ENCODE data around the gene WDFY4.
"Not testable (repeated sequence)": the region's sequence is repeated elsewhere in the genome, so short reads cannot be mapped to it uniquely, and the experiment has no call there.

The WDFY4 gene

GRCh38 chr10:48684792-48685623 is at the start of gene WDFY4:
Gene WDFY4, plus strand, starts transcription at chr10:48684873. Its CDS starts 24,860 bp downstream, at chr10:48709733.
- DNase-seq (ENCODE audit: low read depth in 1 of 2, low spot score in 1 of 2), result no peak

- no peak for DNase-seq (ENCODE audit: low read depth in 1 of 2, low spot score in 1 of 2)
These were observed 49.6 kb upstream of the WDFY4 start for GRCh38 chr10:48634984-48635557.

DNA sequence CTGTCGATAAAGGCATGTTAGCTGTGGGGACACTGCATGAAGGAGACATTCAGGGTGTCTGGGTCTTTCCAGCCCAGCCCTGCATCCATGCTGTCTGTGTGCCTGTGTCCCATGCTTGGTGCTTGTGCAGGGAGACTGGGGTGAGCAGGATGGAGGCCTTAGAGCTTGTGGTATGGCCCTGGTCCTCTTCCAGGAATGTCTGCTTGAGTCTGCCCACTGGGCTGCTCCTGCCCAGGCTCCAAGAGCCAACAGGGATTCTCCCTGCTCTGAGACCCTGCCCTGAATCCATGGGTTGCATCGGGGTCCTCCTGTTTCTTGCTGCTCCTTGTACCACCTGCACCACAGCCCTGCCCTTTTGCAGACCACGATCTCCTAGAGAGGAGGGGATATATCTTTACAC is 48.4 kb upstream of the WDFY4 start:
- DNase-seq (ENCODE audit: low read depth in 1 of 2, low spot score in 1 of 2), result no peak

GRCh38 chr10:48636901-48637300 is 47.8 kb upstream of the WDFY4 start:
- DNase-seq (ENCODE audit: low read depth in 1 of 2, low spot score in 1 of 2), result no peak

DNA sequence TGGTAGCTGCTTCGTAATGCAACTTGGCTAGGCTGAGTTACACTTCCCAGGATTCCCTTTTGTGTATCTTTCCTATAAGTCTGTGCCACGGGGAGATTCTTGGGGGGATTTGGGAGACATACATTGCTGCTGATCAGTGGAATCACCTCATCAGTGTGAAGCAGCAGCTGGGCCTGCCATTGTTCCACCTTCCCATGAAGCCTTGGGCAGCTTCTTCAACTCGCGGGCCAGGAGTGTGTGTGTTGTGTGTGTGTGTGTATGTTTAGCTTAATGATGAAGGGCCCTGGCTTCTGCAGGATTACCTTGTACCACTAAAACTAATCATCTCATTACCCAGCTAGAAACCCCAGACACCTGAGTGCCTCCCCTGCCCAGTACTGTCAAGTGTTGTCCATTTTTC is 46.5 kb upstream of the WDFY4 start:
- no peak for DNase-seq (ENCODE audit: low read depth in 1 of 2, low spot score in 1 of 2)

DNA sequence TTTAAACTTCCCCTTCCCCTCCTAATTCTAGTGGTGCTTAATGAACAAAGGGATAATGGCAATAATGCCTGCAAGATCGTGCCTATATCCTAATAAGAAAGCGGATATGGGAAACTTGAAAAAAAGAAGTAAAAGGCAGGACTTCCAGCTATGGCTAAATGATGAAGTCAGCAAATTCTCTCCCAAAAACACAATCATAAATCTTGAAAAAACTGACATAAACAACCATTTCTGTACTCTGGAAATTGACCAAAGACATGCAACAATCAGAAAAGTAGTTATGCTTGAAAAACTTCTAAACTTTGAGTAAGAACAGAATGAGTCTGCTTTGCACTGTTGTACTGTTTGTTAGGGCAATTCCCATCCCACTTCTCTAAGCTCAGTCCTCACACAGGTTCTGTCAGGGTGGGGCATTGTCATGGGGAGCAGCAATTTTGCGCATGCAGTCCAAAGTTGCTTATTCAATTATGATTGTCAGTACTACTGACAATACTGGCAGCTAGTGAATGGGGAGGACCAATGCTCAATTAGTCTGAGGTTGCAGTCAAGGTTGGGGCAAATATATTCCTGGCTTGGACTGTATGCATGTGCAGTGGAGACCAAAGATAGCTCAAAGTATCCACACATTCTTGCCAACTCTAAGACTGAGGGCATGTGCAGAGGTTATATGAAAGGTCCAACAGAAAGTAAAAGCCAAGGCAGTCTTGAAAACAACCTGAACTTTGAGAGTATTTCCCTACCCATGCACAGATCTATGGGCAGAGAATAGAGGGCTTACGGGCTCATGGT is 45.7 kb upstream of the WDFY4 start:
- DNase-seq (ENCODE audit: low read depth in 1 of 2, low spot score in 1 of 2), result no peak

DNA sequence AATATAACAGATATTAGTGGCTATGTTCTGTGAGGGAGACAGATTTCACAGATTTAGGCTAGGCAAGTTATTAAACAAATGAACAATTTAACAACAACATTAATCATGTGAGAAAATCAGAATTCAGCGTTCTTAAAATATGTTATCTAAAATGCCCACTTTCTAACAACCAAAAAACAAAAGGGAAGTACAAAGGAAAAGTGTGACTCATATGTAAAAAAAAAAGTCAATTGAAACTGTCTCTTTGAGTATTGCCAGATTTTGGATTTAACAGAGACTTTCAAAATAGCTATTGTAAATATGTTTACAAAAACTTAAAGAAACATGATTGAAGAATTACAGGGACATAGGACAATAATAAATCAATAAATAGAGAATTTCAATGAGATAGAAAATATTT is 45.0 kb upstream of the WDFY4 start:
- no peak for DNase-seq (ENCODE audit: low read depth in 1 of 2, low spot score in 1 of 2)

DNA sequence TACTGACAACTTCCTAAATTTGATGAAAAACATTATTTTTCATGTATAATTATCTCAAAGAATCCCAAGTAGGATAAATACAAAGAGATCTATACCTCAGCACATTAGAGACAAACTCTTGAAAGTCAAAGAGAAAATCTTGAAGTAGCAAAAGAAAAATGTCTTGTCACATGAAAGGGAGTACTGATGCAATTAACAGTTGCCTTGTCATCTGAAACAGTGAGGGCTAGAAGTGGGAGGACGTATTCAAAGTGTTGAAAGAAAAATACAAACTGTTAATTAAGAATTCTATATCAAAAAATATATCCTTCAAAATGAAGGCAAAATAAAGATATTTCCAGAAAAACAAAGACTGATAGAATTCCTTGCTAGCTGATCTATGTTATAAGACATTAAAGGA is 44.3 kb upstream of the WDFY4 start:
- DNase-seq (ENCODE audit: low read depth in 1 of 2, low spot score in 1 of 2), result no peak

DNA sequence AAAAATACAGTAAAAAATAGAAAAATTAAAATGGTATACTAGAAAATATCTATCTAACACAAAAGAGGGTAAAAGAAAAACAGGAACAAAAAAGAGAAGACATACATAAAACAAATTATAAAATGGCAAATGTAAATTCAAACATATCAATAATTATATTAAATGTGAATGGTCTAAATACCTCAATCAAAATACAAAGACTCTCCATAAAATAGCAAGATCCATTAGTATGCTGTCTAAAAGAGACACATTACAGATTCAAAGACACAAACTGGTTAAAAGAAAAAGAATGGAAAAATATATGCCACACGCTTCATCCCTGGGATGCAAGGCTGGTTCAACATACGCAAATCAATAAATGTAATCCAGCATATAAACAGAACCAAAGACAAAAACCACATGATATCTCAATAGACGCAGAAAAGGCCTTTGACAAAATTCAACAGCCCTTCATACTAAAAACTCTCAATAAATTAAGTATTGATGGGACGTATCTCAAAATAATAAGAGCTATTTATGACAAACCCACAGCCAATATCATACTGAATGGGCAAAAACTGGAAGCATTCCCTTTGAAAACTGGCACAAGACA is 43.5 kb upstream of the WDFY4 start:
- not testable (repeated sequence) for DNase-seq (ENCODE audit: low read depth in 1 of 2, low spot score in 1 of 2)

DNA sequence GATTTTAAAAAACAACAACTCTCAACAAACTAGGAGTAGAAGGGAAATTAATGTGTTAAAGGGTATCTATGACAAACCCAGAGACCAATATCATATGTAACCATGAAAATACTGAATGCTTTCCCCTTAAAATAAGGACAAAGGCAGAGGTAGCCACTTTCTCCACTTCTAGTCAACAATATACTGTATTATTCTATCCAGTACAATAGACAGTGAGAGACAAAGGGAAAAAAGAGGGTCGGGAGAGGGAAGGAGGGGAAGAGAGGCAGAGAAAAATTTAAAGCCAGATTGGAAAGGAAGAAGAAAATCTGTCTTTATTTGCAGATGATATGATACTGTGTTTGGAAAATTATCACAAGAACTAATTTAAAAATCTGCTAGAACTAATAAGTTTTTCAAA is 39.1 kb upstream of the WDFY4 start:
- no peak for DNase-seq (ENCODE audit: low read depth in 1 of 2, low spot score in 1 of 2)

- not testable (repeated sequence) for DNase-seq (ENCODE audit: low read depth in 1 of 2, low spot score in 1 of 2)
These were observed 37.6 kb upstream of the WDFY4 start for GRCh38 chr10:48647073-48647472.

GRCh38 chr10:48648172-48648942 is 36.3 kb upstream of the WDFY4 start:
- DNase-seq (ENCODE audit: low read depth in 1 of 2, low spot score in 1 of 2), result no peak

GRCh38 chr10:48649349-48649944 is 35.2 kb upstream of the WDFY4 start:
- DNase-seq (ENCODE audit: low read depth in 1 of 2, low spot score in 1 of 2), result no peak

DNA sequence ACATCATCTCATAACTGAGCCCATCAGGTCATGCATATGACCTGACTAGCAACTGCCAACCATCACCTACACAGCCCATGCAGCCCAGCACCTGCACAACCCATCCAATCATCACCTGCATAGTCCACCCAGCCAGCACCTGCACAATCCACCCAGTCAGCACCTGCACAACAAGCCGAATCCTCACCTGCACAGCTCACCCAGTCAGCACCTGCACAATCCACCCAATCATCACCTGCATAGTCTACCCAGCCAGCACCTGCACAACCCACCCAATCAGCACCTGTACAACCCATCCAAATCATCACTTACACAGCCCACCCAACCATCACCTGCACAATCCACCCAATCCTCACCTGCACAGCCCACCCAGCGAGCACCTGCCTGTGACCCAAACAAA is 33.4 kb upstream of the WDFY4 start:
- no peak for DNase-seq (ENCODE audit: low read depth in 1 of 2, low spot score in 1 of 2)

GRCh38 chr10:48651839-48652238 is 32.8 kb upstream of the WDFY4 start:
- no peak for DNase-seq (ENCODE audit: low read depth in 1 of 2, low spot score in 1 of 2)

- no peak for DNase-seq (ENCODE audit: low read depth in 1 of 2, low spot score in 1 of 2)
These were observed 32.3 kb upstream of the WDFY4 start for GRCh38 chr10:48652344-48652743.

DNA sequence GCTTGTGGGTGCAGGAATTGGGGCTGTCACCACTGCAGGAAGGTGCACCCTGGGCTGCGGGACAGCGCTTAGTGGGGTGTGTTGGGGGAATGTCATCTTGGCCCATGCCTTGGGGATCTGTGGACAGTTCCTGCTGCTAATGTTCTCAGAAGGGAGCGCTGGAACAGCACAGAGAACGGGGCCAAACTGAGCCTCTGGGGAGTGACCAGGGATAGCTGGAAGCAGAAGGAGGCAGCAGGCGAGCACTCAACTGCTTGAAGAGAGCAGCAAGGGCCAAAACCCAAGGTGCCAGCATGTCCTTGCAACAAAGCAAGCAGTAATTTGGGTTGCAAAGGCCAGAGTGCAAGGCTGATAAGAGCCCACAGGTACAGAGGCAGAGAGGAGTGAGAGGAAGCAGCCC is 31.3 kb upstream of the WDFY4 start:
- no peak for DNase-seq (ENCODE audit: low read depth in 1 of 2, low spot score in 1 of 2)

- no peak for DNase-seq (ENCODE audit: low read depth in 1 of 2, low spot score in 1 of 2)
These were observed 30.6 kb upstream of the WDFY4 start for GRCh38 chr10:48653944-48654698.

GRCh38 chr10:48655411-48656240 is 29.0 kb upstream of the WDFY4 start:
- DNase-seq (ENCODE audit: low read depth in 1 of 2, low spot score in 1 of 2), result no peak

All from activated CD4-positive, alpha-beta T cell treated with anti-CD3 and anti-CD28 coated beads, Interleukin-2, amount 50 U/mL, for 24 hours (primary cell).